ENCODE measurements around the gene LRRC8E. TPM values are rescaled to one million over a fixed set of nuclear protein-coding genes. Genes with fewer than 3 reads are reported as not detected.
"Not testable (repeated sequence)": the region's sequence is repeated elsewhere in the genome, so short reads cannot be mapped to it uniquely, and the experiment has no call there.

Gene LRRC8E
- polyA plus RNA-seq, 1 donor (not counting 4 experiments of a cell fraction or from before 2014, with no cell fraction given), result 13.5 TPM

DNA sequence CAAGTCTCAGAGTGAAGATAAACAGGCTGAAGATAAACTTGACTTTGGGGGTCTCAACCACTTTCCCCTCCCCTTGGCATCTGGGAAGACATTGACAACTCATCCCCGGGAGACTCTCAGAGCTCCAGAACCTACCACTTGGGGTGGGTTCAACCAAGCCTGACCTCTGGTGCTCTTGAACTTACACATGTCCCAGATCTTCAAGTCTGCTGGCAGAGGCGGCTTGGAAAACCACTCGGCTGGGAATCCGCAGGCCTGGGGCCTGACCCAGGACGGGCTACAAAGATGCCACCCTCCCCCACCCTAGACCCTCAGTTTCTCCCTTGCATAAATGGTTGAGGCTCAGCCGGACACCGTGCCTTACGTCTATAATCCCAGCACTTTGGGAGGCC lies 512 bp downstream of the LRRC8E start:
- H4K20me1 ChIP-seq (ENCODE audit: control insufficient read depth, extremely low read depth, insufficient read depth, low read length), result no peaks in the 10 kb centered on the region
- peak overlapping the region; percentile 83 to 92 (median 91) for H3K4me3 ChIP-seq (ENCODE audit: control insufficient read depth in 2 of 3, extremely low read depth in 1 of 3, insufficient read depth in 2 of 3, low read depth in 1 of 3, low read length in 3 of 3)
- H2AFZ ChIP-seq (ENCODE audit: control insufficient read depth, low read length), result peak overlapping the region; percentile 82
- peak overlapping the region; percentile 88 for H3K9ac ChIP-seq (ENCODE audit: control insufficient read depth, extremely low read depth, insufficient read depth, low read length)
- H3K4me2 ChIP-seq (ENCODE audit: control insufficient read depth, extremely low read depth, insufficient read depth, low read depth, low read length), result peak overlapping the region; percentile 98
- peaks cover 14% of the 10 kb centered on the region for H3K79me2 ChIP-seq (ENCODE audit: control insufficient read depth, insufficient read depth, low read length)
- H3K27me3 ChIP-seq (ENCODE audit: control insufficient read depth, extremely low read depth, insufficient read depth, low read length), result no peaks in the 10 kb centered on the region
- FAIRE-seq, result no peak
- H3K9me3 ChIP-seq (ENCODE audit: control insufficient read depth, low read depth, low read length), result no peaks in the 10 kb centered on the region
- DNase-seq (ENCODE audit: low read depth, low spot score), result no peak
- H3K4me1 ChIP-seq (ENCODE audit: control insufficient read depth, extremely low read depth, insufficient read depth, low read length), result peaks cover 11% of the 10 kb centered on the region
- dilution Hi-C loops (cut with MboI; ENCODE audit: extremely low pct_ligation_motif_present, low sequenced_read_pairs), result no loop called here
- no peaks in the 10 kb centered on the region for H3K9me1 ChIP-seq (ENCODE audit: control insufficient read depth, extremely low read depth, insufficient read depth, low read length)
- peaks cover 2 to 3% of the 10 kb centered on the region in 2 experiments for H3K36me3 ChIP-seq (ENCODE audit: control insufficient read depth in 2 of 2, extremely low read depth in 1 of 2, insufficient read depth in 2 of 2, low read length in 2 of 2)
- TF ChIP-seq, protein P1, sequence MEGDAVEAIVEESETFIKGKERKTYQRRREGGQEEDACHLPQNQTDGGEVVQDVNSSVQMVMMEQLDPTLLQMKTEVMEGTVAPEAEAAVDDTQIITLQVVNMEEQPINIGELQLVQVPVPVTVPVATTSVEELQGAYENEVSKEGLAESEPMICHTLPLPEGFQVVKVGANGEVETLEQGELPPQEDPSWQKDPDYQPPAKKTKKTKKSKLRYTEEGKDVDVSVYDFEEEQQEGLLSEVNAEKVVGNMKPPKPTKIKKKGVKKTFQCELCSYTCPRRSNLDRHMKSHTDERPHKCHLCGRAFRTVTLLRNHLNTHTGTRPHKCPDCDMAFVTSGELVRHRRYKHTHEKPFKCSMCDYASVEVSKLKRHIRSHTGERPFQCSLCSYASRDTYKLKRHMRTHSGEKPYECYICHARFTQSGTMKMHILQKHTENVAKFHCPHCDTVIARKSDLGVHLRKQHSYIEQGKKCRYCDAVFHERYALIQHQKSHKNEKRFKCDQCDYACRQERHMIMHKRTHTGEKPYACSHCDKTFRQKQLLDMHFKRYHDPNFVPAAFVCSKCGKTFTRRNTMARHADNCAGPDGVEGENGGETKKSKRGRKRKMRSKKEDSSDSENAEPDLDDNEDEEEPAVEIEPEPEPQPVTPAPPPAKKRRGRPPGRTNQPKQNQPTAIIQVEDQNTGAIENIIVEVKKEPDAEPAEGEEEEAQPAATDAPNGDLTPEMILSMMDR (optimal IDR thresholded peaks at IDR 0.05 in 1 of 3, IDR thresholded peaks at IDR 0.05 in 1 of 3, conservative IDR thresholded peaks at IDR 0.05 in 1 of 3; ENCODE audit: extremely low read depth in 1 of 3, insufficient read depth in 2 of 3, low read length in 3 of 3), result no peak
- no peak for TF ChIP-seq EZH2 (IDR thresholded peaks at IDR 0.05; ENCODE audit: low read length)
- H3K27ac ChIP-seq (ENCODE audit: control insufficient read depth, insufficient read depth, low read length), result peak overlapping the region; percentile 71

DNA sequence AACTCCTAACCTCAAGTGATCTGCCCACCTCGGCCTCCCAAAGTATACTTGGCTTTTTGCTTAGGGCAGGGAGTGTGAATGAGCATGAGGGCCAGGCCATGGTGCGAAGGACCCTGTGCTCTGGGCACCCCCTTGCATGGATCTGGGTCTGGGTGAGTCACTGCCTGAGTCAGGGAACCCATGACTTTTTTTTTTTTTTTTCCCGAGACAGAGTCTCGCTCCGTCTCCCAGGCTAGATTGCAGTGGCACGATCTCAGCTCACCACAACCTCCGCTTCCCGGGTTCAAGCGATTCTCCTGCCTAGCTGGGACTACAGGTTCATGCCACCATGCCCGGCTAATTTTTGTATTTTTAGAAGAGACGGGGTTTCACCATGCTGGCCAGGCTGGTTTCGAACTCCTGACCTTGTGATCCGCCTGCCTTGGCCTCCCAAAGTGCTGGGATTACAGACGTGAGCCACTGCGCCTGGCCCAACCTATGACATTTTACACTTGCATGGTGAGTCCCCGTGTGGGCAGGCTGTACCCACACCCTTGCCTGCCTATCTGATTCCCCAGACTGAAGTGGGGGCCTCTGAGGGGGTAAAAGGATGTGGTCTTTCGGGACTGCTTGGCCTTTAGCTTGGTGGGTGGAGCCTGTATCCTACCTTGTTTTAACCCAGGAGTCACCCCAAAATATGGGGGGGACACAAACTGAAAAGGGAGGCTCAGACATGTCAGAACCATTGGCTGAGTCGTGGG lies 5.2 kb downstream of the LRRC8E start:
- H3K9me3 ChIP-seq (ENCODE audit: control insufficient read depth, low read depth, low read length); H2AFZ ChIP-seq (ENCODE audit: control insufficient read depth, low read length); DNase-seq (ENCODE audit: low read depth, low spot score); H3K9ac ChIP-seq (ENCODE audit: control insufficient read depth, extremely low read depth, insufficient read depth, low read length); H3K27me3 ChIP-seq (ENCODE audit: control insufficient read depth, extremely low read depth, insufficient read depth, low read length); H3K36me3 ChIP-seq (ENCODE audit: control insufficient read depth in 2 of 2, extremely low read depth in 1 of 2, insufficient read depth in 2 of 2, low read length in 2 of 2); H3K4me2 ChIP-seq (ENCODE audit: control insufficient read depth, extremely low read depth, insufficient read depth, low read depth, low read length); dilution Hi-C loops (cut with MboI; ENCODE audit: extremely low pct_ligation_motif_present, low sequenced_read_pairs); H3K9me1 ChIP-seq (ENCODE audit: control insufficient read depth, extremely low read depth, insufficient read depth, low read length); H4K20me1 ChIP-seq (ENCODE audit: control insufficient read depth, extremely low read depth, insufficient read depth, low read length); H3K4me3 ChIP-seq (ENCODE audit: control insufficient read depth in 2 of 3, extremely low read depth in 1 of 3, insufficient read depth in 2 of 3, low read depth in 1 of 3, low read length in 3 of 3); FAIRE-seq: not testable (repeated sequence)
- Histone ChIP-seq H3K4me1 (ENCODE audit: control insufficient read depth, extremely low read depth, insufficient read depth, low read length) (peaks cover 35% of the 10 kb centered on the region), H3K79me2 (ENCODE audit: control insufficient read depth, insufficient read depth, low read length) (peaks cover 14% of the 10 kb centered on the region), H3K27ac (ENCODE audit: control insufficient read depth, insufficient read depth, low read length) (peak overlapping the region; percentile 40)

All from keratinocyte (primary cell).